Sigmoid colon (tissue), 7 donors: ENCODE results near the gene FCRL2. TPM values are rescaled to one million over a fixed set of nuclear protein-coding genes. Genes with fewer than 3 reads are reported as not detected.

Source experiments
- DNase-seq: peaks from one replicate; pipeline ENCODE4 v3.0.0-alpha.2; 2019
- H3K27ac ChIP-seq, 4 donors: fragments of 200-600 bp; sonication (generic); one replicate each; pipeline ENCODE4 v1.5.1; 2016 to 2019; ENCODE audit warnings: mild to moderate bottlenecking in 1 of 4
- H3K27me3 ChIP-seq, 3 donors: fragments of 200-600 bp; sonication (generic); one replicate each; pipeline ENCODE4 v1.5.1; 2019; ENCODE audit warnings: mild to moderate bottlenecking in 1 of 3
- H3K36me3 ChIP-seq, 4 donors: fragments of 200-600 bp; sonication (generic); one replicate each; pipeline ENCODE4 v1.5.1; 2016 to 2019
- H3K4me1 ChIP-seq, 4 donors: fragments of 200-600 bp; sonication (generic); one replicate each; pipeline ENCODE4 v1.5.1; 2017 to 2019
- H3K4me3 ChIP-seq, 4 donors: fragments of 200-600 bp; sonication (generic); one replicate each; pipeline ENCODE4 v1.5.1; 2017 to 2019; ENCODE audit warnings: mild to moderate bottlenecking in 2 of 4, moderate library complexity in 1 of 4
- H3K9me3 ChIP-seq, 4 donors: fragments of 200-600 bp in 3 of 4; sonication (generic) in 3 of 4; one replicate each; pipeline versions ENCODE4 v1.5.1 to v1.6.1; 2013 to 2019
- CTCF ChIP-seq, 4 experiments: fragments of 450-650 bp in 3 of 4; fragments of 200-600 bp in 1 of 4; IDR thresholded peaks; one replicate each; pipeline ENCODE4 v1.5.1; 2016 to 2019; ENCODE audit warnings: antibody characterized with exemption in 4 of 4, mild to moderate bottlenecking in 3 of 4, moderate library complexity in 2 of 4
- EP300 ChIP-seq, 4 donors: sonication (generic); formaldehyde crosslinking; IDR thresholded peaks; one replicate each; pipeline ENCODE4 v1.6.1; 2017; ENCODE audit warnings: antibody characterized with exemption in 4 of 4
- POLR2A ChIP-seq, 2 donors: fragments of 450-650 bp; IDR thresholded peaks; one replicate each; pipeline ENCODE4 v1.6.1; 2016; ENCODE audit warnings: antibody characterized with exemption in 2 of 2, mild to moderate bottlenecking in 2 of 2, moderate library complexity in 2 of 2
- POLR2AphosphoS5 ChIP-seq, 4 donors: sonication (generic); formaldehyde crosslinking; IDR thresholded peaks; one replicate each; pipeline ENCODE4 v1.6.1; 2017; ENCODE audit warnings: antibody characterized with exemption in 4 of 4
- WGBS, 2 donors: extraction: QIAGEN DNeasy Blood & Tissue Kit; methylation state at CpG; one replicate each; pipeline ENCODE4 v1.1.7; 2013; 5-methylcytosine and 5-hydroxymethylcytosine counted together
- intact Hi-C: fragments of 100-400 bp; cut with DNase I; formaldehyde crosslinking; loops from one replicate; pipeline ENCODE4 v1.15.1; 2023
- polyA plus RNA-seq, 3 donors: library from polyadenylated mRNA; stranded (reverse); fragments of 200-250 nt; gene quantifications; one replicate each; pipeline ENCODE4 v1.2.3, GENCODE V29; 2013
- total RNA-seq, 4 donors: library from RNA; depleted of rRNA; stranded (reverse); fragments of >200 nt; gene quantifications; one replicate each; pipeline ENCODE4 v1.1.0, GENCODE V29; 2016
- donor health status: healthy with polysubstance abuse.
- donor health status: Bipolar disorder and iron deficiency.
- donor health status: healthy.

The FCRL2 gene
- total and polyA plus RNA-seq, 7 donors = 0.60 to 13.6 TPM; not detected in 5

GRCh38 chr1:157785248-157785647, 8.3 kb upstream of the FCRL2 start:
- intact Hi-C loops = no loop called here
- WGBS, 2 donors = 29 to 59% methylated on average over 1 of the region's 1 CpG

DNA sequence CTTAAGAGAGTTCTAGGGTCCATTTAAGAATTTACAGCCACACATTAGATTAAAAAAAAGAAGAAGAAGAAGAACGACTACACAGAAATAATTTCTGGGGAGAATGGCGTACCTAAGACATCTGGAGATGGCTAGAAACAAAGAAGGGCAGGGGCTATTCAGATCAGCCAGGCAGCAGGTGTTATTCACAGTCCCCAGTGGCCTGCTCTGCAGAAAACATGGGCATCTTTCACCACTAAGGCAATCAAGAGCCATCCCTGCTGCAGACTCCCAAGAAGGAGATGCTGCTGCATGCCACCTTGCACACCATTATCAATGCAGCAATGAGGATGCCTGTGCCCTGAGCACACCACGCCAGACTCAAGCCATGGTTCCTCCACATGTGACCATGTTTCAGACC, 7.9 kb upstream of the FCRL2 start:
- intact Hi-C loops = no loop called here
- no peak for TF ChIP-seq CTCF (IDR thresholded peaks at IDR 0.05)
- no peak for TF ChIP-seq POLR2A (IDR thresholded peaks at IDR 0.05)
- TF ChIP-seq EP300 (IDR thresholded peaks at IDR 0.05) = no peak
- TF ChIP-seq POLR2AphosphoS5 (IDR thresholded peaks at IDR 0.05) = no peak

More at GRCh38 chr1:157785248-157785647, 8.3 kb upstream of the FCRL2 start:
- no peak overlapping the region for H3K27ac ChIP-seq
- H3K9me3 ChIP-seq = no peaks in the 10 kb centered on the region
- no peak for DNase-seq
- no peaks in the 10 kb centered on the region for H3K27me3 ChIP-seq
- no peaks in the 10 kb centered on the region for H3K4me1 ChIP-seq
- H3K36me3 ChIP-seq = no peaks in the 10 kb centered on the region
- TF ChIP-seq EP300 (IDR thresholded peaks at IDR 0.05) (no peak), CTCF (IDR thresholded peaks at IDR 0.05) (no peak), POLR2A (IDR thresholded peaks at IDR 0.05) (no peak), POLR2AphosphoS5 (IDR thresholded peaks at IDR 0.05) (no peak)
- no peak overlapping the region for H3K4me3 ChIP-seq

GRCh38 chr1:157782931-157783330, 6.0 kb upstream of the FCRL2 start:
- TF ChIP-seq POLR2AphosphoS5 (IDR thresholded peaks at IDR 0.05) (no peak), POLR2A (IDR thresholded peaks at IDR 0.05) (no peak), EP300 (IDR thresholded peaks at IDR 0.05) (no peak), CTCF (IDR thresholded peaks at IDR 0.05) (no peak)
- Histone ChIP-seq H3K27ac (no peak overlapping the region), H3K36me3 (no peaks in the 10 kb centered on the region), H3K27me3 (no peaks in the 10 kb centered on the region), H3K9me3 (no peaks in the 10 kb centered on the region), H3K4me3 (no peak overlapping the region), H3K4me1 (no peaks in the 10 kb centered on the region)
- no peak for DNase-seq
- intact Hi-C loops = no loop called here
- 69 to 93% methylated on average over 1 of the region's 1 CpG for WGBS, 2 donors

More for the DNA sequence above, 7.9 kb upstream of the FCRL2 start:
- no peaks in the 10 kb centered on the region for H3K27me3 ChIP-seq
- no peaks in the 10 kb centered on the region for H3K4me1 ChIP-seq
- 75 to 91% methylated on average over 3 of the region's 3 CpGs for WGBS, 2 donors
- no peak overlapping the region for H3K27ac ChIP-seq
- H3K4me3 ChIP-seq = no peak overlapping the region
- no peaks in the 10 kb centered on the region for H3K9me3 ChIP-seq
- DNase-seq = no peak
- no peaks in the 10 kb centered on the region for H3K36me3 ChIP-seq

- Histone ChIP-seq H3K27ac (no peak overlapping the region), H3K4me1 (no peaks in the 10 kb centered on the region), H3K27me3 (no peaks in the 10 kb centered on the region), H3K9me3 (no peaks in the 10 kb centered on the region), H3K4me3 (no peak overlapping the region), H3K36me3 (no peaks in the 10 kb centered on the region)
- DNase-seq = no peak
- WGBS, 2 donors = 17 to 21% methylated on average over 2 of the region's 2 CpGs
- intact Hi-C loops = no loop called here
- TF ChIP-seq POLR2AphosphoS5 (IDR thresholded peaks at IDR 0.05) (no peak), EP300 (IDR thresholded peaks at IDR 0.05) (no peak), POLR2A (IDR thresholded peaks at IDR 0.05) (no peak), CTCF (IDR thresholded peaks at IDR 0.05) (no peak)
These were observed 4.1 kb upstream of the FCRL2 start for GRCh38 chr1:157781048-157781447.
